GM19035 (cell line): ENCODE results near the gene NTRK1.

Source experiments
- ATAC-seq: cut with Tn5 transposase; IDR thresholded peaks from one replicate; pipeline ENCODE4 v1.9.1; 2021; ENCODE audit not compliant: unreplicated experiment

Gene NTRK1

GRCh38 chr1:156854634-156855033, 6.0 kb upstream of the NTRK1 start:
- ATAC-seq: no peak

GRCh38 chr1:156856282-156856785, 4.3 kb upstream of the NTRK1 start:
- ATAC-seq: no peak

- ATAC-seq: no peak
Observed at GRCh38 chr1:156857532-156857931, 3.1 kb upstream of the NTRK1 start.

GRCh38 chr1:156858555-156858956, 2.1 kb upstream of the NTRK1 start:
- no peak for ATAC-seq

DNA sequence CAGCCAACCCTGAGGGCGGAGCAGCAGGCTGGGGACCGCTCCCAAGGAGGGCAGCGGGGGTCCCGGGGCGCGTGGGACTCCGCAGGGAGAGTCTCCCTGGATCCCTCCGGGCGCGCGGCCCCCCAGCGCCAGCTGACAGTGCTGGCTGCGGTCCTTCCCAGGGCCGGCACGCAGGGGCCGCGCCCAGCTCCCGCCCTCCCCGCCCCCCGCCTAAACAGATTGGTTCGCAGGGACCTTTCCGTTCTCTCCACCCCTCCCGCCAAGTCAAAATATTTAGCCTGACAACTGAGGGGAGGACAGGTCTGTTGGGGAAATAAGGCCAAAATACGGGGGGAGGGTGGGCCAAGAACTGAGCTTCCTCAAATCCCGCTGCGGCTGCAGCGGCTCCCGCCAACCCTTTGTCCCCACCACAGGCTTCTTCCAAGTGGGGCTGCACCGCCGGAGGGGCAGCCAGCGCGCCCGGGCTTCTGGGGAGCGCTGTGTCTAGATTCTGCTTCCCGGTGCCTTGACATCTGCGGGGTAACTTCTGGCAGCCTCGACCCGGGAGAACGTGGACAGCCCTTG, 1.6 kb upstream of the NTRK1 start, which contains the start of gene INSRR:
INSRR (minus strand) TSS at position 159 of the 564 bp plus-strand sequence. CDS start 496 bp downstream, outside the sequence.
- no peak for ATAC-seq

GRCh38 chr1:156859523-156860112, 1.0 kb upstream of the NTRK1 start:
- ATAC-seq: no peak

DNA sequence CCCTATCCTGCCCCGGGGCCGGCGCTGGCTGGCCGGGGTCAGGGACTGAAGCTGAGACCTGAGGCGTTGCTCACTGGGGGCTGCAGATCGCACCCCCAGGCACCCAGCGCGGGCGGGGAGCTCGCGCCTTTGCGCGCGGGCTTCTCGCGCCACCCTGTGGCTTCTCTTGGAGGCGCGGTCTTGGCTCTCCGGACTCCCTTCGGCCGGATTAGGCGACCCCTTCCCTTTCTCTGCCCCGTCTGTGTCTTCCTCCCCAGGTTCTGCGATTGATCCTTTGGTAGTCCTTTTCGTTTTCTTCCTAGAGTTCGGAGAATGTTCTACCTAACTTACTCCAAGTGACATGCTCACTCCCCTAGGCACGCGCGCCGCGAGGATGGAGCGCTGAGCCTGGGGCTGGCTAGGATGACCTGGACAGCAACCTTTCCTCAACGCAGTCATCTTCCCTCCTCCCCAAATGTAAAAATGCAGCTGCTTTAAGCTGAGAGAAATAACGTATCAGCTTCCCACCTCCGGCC, 495 bp upstream of the NTRK1 start:
- ATAC-seq: no peak

DNA sequence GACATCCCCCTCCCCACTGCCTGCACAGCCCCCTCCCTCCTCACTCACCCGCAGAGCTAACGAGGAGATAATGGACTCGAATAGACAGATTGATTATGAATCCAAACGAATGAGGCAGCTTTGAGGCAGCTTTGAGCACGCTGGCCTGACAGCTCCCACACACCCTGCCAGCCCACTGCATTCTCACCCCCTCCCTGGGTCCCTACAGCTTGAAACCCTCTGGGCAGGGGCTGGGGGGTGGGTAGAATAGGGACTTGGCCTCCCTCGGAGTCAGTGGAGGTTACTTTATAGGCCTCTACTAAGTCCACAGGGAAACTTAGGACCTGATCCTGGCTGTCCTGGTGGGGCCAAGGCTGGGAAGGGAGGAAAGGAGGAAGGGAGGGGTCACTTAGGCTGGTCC, 1.9 kb downstream of the NTRK1 start:
- no peak for ATAC-seq

GRCh38 chr1:156862997-156863599, 2.4 kb downstream of the NTRK1 start:
- ATAC-seq: no peak

- ATAC-seq: no peak
Observed at GRCh38 chr1:156863631-156864030, 3.0 kb downstream of the NTRK1 start.

DNA sequence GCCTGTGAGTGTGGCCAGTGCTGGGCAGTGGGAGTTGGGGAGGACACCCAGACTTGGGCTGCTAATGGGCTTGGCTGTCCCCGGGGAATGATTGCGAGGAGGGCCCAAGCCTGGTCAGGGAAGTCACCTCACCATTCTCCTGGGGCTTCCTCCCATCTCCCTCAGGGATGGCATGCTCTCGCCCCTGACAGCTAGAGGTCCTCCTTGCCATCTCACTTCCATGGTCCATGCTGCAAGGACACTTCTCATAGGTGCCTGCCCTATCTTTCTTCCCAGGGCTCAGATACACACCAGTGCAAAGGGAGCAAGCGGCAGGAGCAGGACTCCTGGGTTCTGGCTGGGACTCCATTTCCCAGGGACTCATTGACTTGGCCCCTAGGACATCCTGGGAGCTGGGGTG, 4.1 kb downstream of the NTRK1 start:
- no peak for ATAC-seq

DNA sequence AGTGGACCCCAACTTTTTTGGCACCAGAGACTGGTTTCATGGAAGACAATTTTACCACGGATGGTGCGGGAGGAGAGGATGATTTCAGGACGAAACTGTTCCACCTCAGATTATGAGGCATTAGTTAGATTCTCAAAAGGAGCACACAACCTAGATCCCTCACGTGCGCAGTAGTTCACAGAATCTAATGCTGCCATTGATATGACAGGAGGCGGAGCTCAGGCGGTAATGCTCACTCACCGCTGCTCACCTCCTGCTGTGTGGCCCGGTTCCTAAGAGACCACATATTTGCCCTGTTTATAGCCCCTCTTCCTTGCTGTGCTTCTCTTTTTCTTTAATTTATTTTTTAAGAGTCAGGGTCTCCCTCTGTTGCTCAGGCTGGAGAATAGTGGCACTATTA, 4.6 kb downstream of the NTRK1 start:
- no peak for ATAC-seq

DNA sequence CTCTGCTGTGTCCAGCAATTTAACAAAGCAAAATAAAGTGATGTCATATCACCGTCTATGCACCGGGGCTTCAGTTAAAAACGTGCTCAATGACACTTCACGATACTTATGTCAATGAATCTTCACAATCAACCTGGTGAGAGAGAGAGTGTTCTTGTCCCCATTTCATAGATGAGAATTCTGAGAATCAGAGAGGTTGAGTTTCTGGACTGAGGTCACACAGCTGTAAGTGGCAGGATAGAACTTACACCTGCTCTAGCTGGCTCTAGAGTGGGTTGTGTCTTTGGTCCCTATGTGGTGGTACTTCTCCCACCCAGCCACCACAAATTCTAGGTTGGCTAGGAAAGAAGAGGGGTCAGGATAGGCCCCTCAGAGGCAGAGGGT, 5.2 kb downstream of the NTRK1 start:
- no peak for ATAC-seq

DNA sequence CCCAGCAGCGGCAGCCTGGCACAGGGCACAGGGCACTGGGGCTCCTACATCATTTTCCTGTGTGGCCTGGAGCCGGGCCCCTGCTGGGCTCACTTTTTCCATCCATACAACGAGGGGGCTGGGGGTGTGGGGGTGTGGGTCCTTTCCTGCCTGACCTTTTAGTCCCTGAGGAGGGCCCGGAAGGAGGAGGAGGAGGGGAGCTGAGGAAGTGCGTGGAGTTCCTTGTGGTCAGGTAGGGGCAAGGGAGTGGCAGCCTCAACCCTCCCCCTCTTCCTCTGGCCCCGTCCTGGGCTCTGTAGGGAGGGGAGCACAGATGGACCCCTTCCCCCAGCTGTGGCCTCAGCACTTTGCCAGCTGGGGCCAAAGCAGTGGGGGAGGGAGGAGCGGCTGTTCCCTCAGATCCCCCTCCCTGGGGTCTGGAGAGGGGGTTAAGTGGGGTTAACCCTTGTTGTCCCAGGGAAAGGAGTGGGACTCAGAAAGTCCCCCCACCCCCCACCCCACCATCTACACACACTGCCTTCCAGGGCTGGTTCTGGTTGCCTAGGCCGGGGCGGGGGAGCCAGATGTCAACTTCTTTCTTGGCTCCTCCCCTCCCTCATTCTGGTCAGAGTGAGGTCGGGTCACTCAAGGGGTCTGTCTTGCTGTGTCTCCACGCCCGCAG, 5.7 kb downstream of the NTRK1 start:
- ATAC-seq: no peak

- no peak for ATAC-seq
Observed at GRCh38 chr1:156868341-156868740, 7.7 kb downstream of the NTRK1 start.

GRCh38 chr1:156869455-156869854, 8.8 kb downstream of the NTRK1 start:
- ATAC-seq: no peak

DNA sequence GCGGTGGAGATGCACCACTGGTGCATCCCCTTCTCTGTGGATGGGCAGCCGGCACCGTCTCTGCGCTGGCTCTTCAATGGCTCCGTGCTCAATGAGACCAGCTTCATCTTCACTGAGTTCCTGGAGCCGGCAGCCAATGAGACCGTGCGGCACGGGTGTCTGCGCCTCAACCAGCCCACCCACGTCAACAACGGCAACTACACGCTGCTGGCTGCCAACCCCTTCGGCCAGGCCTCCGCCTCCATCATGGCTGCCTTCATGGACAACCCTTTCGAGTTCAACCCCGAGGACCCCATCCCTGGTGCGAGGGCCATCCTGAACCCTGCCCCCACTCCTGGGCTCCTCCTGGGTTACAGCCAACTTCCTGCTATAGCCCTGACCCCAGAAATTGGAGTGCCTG, 13.0 kb downstream of the NTRK1 start:
- no peak for ATAC-seq

DNA sequence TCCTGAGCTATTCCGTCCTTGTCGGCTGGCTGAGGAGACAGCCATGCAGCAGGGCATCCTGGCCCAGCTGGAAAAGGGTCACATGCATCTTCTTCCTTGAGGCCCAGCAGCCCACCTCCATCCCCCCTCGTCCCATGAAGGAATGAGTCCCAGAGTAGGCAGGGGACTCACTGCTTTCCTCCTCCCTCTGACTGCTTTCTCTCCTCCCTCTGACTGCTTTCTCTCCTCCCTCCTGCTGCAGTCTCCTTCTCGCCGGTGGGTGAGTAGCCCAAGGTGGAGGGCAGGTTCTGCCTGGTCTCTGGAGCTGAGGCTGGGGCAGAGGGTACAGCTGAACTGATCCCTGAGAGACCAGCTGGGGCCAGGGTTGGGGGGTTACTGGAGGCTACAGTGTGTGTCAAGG, 13.5 kb downstream of the NTRK1 start:
- ATAC-seq: no peak

DNA sequence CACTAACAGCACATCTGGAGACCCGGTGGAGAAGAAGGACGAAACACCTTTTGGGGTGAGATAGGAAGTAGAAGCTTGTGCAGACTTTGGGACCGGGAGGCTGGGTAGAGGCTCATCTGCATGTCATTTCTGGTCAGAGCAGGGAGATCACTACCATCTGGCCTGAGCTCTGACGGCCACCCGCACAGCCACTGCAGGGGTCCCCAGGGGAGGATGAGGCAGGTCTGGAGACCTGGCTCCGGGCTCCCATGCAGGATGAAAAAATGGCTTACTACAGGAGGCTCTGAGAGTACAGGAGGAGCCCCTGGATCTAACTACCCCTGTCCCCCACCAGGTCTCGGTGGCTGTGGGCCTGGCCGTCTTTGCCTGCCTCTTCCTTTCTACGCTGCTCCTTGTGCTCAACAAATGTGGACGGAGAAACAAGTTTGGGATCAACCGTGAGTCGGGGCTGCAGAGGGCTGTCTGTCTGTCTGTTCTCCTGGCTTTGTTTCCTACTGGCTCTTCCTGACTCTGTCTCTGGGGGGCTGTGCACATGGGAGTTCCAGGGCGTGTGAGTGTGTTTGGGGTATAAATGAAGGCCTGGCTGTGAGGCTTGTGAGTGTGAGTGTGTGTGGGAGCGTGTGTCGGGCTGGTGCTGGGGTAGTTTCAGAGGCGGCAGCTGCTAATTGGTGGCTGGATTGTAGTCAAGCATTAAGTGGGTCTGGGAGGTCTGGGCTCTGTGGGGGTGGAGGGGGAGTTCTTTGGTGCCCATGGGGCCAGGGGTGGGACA, 14.1 kb downstream of the NTRK1 start:
- ATAC-seq: no peak

DNA sequence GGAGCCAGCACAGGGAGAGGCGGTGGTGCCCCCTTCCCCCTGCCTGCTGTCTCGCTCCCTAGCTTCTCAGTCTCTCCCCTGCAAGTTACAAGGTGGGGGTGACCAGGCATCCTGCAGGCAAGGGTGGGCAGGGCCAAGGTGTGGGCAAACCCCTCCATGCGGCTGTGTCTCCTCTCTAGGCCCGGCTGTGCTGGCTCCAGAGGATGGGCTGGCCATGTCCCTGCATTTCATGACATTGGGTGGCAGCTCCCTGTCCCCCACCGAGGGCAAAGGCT, 14.6 kb downstream of the NTRK1 start:
- ATAC-seq: no peak

GRCh38 chr1:156876281-156876680, 15.6 kb downstream of the NTRK1 start:
- no peak for ATAC-seq
